Testis (tissue), 3 donors: ENCODE measurements around the gene SORT1. TPM values are rescaled to one million over a fixed set of nuclear protein-coding genes. Genes with fewer than 3 reads are reported as not detected.
A peak's percentile ranks its signal among the peaks of the same experiment; 100 is the strongest.

Source experiments
- DNase-seq: peaks from one replicate; pipeline ENCODE4 v3.0.0-alpha.2; 2019
- H3K27ac ChIP-seq, 2 donors: fragments of 200-600 bp; sonication (generic); one replicate each; pipeline ENCODE4 v1.5.1; 2019
- H3K27me3 ChIP-seq: fragments of 200-600 bp; sonication (generic); one replicate; pipeline ENCODE4 v1.5.1; 2019
- H3K36me3 ChIP-seq: fragments of 200-600 bp; sonication (generic); one replicate; pipeline ENCODE4 v1.5.1; 2017; ENCODE audit warnings: low read depth; ENCODE audit errors: missing control alignments
- H3K4me1 ChIP-seq: fragments of 200-600 bp; sonication (generic); one replicate; pipeline ENCODE4 v1.5.1; 2019
- H3K4me3 ChIP-seq, 2 donors: fragments of 200-600 bp; sonication (generic); one replicate each; pipeline ENCODE4 v1.5.1; 2017 to 2019
- H3K9me3 ChIP-seq: fragments of 200-600 bp; sonication (generic); one replicate; pipeline ENCODE4 v1.5.1; 2017
- POLR2A ChIP-seq: fragments of 450-650 bp; IDR thresholded peaks from one replicate; pipeline ENCODE4 v1.6.1; 2017; ENCODE audit warnings: antibody characterized with exemption, mild to moderate bottlenecking, moderate library complexity
- WGBS, 2 donors: methylation state at CpG; one replicate each; pipeline ENCODE4 v1.1.5; 2018; 5-methylcytosine and 5-hydroxymethylcytosine counted together
- intact Hi-C: fragments of 100-400 bp; cut with DNase I; formaldehyde crosslinking; loops from one replicate; pipeline ENCODE4 v1.15.1; 2023; ENCODE audit warnings: low total_unique reads
- polyA plus RNA-seq: library from polyadenylated mRNA; stranded (reverse); fragments of 350-450 nt; fragmentation: Illumina TruSeq; extraction: RNeasy Lipid Tissue Mini Kit (QIAGEN cat#74804); gene quantifications from one replicate; pipeline ENCODE4 v1.2.3, GENCODE V29; 2014; ENCODE audit warnings: low read depth, low replicate concordance; ENCODE audit not compliant: insufficient read depth
- total RNA-seq, 2 donors: library from RNA; depleted of rRNA; stranded (reverse); fragments of >200 nt; gene quantifications; one replicate each; pipeline ENCODE4 v1.2.3, GENCODE V29; 2016
- TF ChIP-seq, protein P1 (sequence below), 3 experiments: fragments of 450-650 bp in 2 of 3; fragments of 200-600 bp in 1 of 3; sonication (generic) in 1 of 3; IDR thresholded peaks; one replicate each; pipeline ENCODE4 v1.5.1; 2016 to 2019; ENCODE audit warnings: antibody characterized with exemption in 3 of 3, mild to moderate bottlenecking in 2 of 3, moderate library complexity in 1 of 3

The SORT1 gene
- total and polyA plus RNA-seq, 3 donors from 2014 or later: 110 to 212 (median 174) TPM

DNA sequence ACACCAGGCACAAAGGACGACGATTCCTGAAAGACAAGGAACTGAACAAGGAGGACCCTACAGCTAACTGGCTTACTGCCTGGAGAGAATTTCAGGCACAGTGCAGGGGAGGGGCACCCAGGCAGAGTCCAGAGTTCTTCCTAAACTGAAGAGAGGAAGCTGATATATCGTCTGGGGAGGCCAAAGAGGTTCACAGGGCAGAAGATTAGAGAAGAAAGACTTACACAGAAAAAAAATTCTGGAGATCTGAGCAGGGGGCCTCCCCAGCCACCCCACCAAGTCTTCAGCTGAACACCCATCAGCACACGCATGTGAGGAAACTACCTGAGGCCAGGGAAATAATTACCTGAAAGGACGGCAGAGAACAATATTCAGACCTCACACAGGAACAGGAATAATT, 24.6 kb downstream of the SORT1 start:
- Histone ChIP-seq H3K36me3 (no peaks in the 10 kb centered on the region), H3K27ac (peak overlapping the region; percentile 60 to 79), H3K4me3 (no peak overlapping the region), H3K4me1 (peaks cover 34% of the 10 kb centered on the region), H3K27me3 (no peaks in the 10 kb centered on the region), H3K9me3 (no peaks in the 10 kb centered on the region)
- intact Hi-C loops: no loop called here
- 16 to 20% methylated on average over 5 of the region's 5 CpGs for WGBS, 2 donors
- TF ChIP-seq, protein P1, sequence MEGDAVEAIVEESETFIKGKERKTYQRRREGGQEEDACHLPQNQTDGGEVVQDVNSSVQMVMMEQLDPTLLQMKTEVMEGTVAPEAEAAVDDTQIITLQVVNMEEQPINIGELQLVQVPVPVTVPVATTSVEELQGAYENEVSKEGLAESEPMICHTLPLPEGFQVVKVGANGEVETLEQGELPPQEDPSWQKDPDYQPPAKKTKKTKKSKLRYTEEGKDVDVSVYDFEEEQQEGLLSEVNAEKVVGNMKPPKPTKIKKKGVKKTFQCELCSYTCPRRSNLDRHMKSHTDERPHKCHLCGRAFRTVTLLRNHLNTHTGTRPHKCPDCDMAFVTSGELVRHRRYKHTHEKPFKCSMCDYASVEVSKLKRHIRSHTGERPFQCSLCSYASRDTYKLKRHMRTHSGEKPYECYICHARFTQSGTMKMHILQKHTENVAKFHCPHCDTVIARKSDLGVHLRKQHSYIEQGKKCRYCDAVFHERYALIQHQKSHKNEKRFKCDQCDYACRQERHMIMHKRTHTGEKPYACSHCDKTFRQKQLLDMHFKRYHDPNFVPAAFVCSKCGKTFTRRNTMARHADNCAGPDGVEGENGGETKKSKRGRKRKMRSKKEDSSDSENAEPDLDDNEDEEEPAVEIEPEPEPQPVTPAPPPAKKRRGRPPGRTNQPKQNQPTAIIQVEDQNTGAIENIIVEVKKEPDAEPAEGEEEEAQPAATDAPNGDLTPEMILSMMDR (IDR thresholded peaks at IDR 0.05): no peak
- TF ChIP-seq POLR2A: no peak
- DNase-seq: peak; percentile 43

DNA sequence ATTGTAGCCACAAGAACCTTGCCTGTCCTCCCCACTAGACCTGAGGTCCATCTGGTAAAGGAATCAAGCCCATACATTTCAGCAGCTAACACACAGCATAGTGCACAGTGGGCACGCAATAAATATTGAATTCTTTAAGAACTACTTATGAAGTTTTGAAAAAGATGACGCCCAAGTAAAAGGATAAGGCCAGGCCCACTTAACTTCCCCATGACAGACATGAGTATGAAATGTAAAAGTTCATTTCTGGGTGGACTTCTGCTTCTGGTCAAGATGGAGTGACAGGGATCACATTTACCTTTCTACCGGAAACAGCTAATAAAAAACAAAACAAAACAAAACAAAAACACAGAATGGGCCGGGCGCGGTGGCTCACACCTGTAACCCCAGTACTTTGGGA, 25.4 kb downstream of the SORT1 start:
- intact Hi-C loops: no loop called here
- Histone ChIP-seq H3K4me1 (peaks cover 34% of the 10 kb centered on the region), H3K36me3 (no peaks in the 10 kb centered on the region), H3K27me3 (no peaks in the 10 kb centered on the region), H3K27ac (peak overlapping the region in 1 of 2 donors; percentile 79), H3K9me3 (no peaks in the 10 kb centered on the region), H3K4me3 (no peak overlapping the region)
- 67 to 83% methylated on average over 6 of the region's 6 CpGs for WGBS, 2 donors
- no peak for DNase-seq
- TF ChIP-seq, protein P1 (IDR thresholded peaks at IDR 0.05): no peak
- no peak for TF ChIP-seq POLR2A

DNA sequence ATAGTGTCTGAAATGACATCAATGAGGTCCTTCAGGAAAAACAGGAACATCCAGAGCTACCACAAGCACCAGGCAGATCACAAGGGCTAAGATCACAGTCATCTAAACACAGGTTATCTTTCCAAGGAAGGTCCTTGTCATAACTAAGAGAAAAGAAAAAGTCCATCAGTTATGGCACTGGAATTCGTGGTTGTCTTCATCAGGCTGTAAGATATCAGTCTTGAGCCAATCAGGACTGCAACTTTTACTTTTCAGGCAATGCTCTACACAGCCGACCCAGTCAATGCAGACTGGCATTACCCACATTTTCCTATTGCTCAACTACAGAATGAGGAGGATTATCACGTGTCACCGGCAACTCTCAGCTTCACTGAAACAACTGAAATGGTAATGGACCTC, 26.4 kb downstream of the SORT1 start:
- H3K27me3 ChIP-seq: no peaks in the 10 kb centered on the region
- no peak overlapping the region for H3K4me3 ChIP-seq
- DNase-seq: no peak
- TF ChIP-seq, protein P1 (IDR thresholded peaks at IDR 0.05): no peak
- TF ChIP-seq POLR2A: no peak
- 34 to 42% methylated on average over 4 of the region's 4 CpGs for WGBS, 2 donors
- H3K27ac ChIP-seq: peak overlapping the region; percentile 60 to 79
- no peaks in the 10 kb centered on the region for H3K36me3 ChIP-seq
- peaks cover 34% of the 10 kb centered on the region for H3K4me1 ChIP-seq
- no peaks in the 10 kb centered on the region for H3K9me3 ChIP-seq
- intact Hi-C loops: no loop called here

DNA sequence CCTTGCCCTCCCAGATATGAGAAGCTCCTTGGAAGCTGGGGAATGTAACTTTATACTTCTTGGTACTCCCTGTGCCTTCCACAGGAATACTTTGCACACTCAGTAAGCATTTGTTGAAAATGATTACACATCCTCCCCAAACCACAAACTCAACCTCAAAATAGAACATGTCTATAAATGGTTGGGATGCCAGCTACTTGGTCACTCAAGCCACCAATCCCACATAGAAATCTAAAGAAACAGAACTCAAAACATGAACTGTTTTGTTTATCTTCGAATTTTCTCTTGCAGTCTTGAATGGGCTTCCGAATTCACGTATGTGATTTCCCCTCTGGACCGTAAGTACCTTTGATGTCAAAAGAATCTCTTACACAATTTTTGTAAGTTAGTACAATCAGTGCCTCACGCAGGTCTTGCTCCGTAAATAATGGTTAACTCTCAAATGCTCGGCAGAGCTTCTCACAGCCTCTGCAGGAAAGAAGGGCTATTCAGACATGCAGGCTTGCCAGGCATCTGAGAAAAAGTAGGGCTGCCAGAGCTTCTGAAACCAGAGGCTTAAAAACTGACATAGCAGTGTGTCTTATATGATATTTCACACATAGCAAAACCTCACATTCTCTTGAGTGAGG, 26.9 kb downstream of the SORT1 start:
- Histone ChIP-seq H3K4me1 (peaks cover 34% of the 10 kb centered on the region), H3K36me3 (no peaks in the 10 kb centered on the region), H3K9me3 (no peaks in the 10 kb centered on the region), H3K27me3 (no peaks in the 10 kb centered on the region), H3K27ac (peak overlapping the region; percentile 60 to 79), H3K4me3 (no peak overlapping the region)
- TF ChIP-seq, protein P1 (IDR thresholded peaks at IDR 0.05): no peak
- TF ChIP-seq POLR2A: no peak
- intact Hi-C loops: no loop called here
- DNase-seq: no peak
- 27 to 53% methylated on average over 7 of the region's 7 CpGs for WGBS, 2 donors

DNA sequence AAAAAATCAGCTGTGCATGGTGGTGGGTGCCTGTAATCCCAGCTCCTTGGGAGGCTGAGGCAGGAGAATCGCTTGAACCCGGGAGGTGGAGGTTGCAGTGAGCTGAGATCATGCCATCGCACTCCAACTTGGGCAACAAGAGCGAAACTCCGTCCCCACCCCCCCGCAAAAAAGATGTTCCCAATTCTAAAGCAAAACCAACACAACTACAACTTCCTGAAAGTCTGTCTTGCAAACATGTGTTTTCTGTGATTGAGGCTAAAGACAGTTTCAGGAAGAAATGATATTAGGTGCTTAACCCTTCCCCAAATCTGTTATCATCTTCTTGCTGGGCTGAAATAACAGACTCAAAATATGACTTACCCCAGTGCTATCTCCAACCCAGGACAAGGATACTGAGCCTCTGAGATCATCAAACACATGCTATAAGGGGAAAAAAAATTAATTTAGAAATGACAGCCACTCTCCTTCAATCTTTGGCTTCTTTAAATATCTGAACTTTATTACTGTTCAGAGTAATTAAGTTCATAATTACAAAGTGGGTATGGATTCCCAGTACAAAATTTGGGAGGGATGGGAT, 28.5 kb downstream of the SORT1 start:
- Histone ChIP-seq H3K4me1 (peaks cover 34% of the 10 kb centered on the region), H3K27ac (peak overlapping the region in 1 of 2 donors; percentile 79), H3K27me3 (no peaks in the 10 kb centered on the region), H3K36me3 (no peaks in the 10 kb centered on the region), H3K4me3 (no peak overlapping the region), H3K9me3 (no peaks in the 10 kb centered on the region)
- WGBS, 2 donors: 88 to 93% methylated on average over 6 of the region's 6 CpGs
- no peak for DNase-seq
- intact Hi-C loops: no loop called here
- no peak for TF ChIP-seq POLR2A
- TF ChIP-seq, protein P1 (IDR thresholded peaks at IDR 0.05): no peak
